CD4-positive, alpha-beta T cell treated with Interleukin-12 subunit alpha and Interleukin-12 subunit beta, for 1 hour (primary cell): ENCODE data around the gene PELI2.
"Not testable (repeated sequence)": the region's sequence is repeated elsewhere in the genome, so short reads cannot be mapped to it uniquely, and the experiment has no call there.

Experiments used
- DNase-seq: peaks from one replicate; pipeline ENCODE4 v3.0.0-alpha.2; 2020

PELI2 gene

DNA sequence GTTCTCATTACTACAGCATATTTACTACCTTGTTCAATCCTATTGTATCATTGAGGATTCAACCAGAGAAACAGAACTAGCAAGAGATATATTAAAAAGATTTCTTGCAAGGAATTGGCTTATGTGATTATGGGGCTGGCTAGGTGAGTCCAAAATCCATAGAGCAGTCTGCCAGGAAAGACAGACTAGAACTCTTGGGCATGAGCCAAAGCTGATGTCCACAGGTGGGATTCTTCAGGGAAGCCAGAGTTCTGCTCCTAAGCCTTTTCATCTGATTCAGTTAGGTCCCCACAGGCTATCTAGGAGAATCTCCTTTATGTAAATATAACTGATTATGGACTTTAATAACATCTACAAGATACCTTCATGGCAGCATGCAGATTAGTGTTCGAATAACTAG lies 26.0 kb downstream of the PELI2 start:
- no peak for DNase-seq

DNA sequence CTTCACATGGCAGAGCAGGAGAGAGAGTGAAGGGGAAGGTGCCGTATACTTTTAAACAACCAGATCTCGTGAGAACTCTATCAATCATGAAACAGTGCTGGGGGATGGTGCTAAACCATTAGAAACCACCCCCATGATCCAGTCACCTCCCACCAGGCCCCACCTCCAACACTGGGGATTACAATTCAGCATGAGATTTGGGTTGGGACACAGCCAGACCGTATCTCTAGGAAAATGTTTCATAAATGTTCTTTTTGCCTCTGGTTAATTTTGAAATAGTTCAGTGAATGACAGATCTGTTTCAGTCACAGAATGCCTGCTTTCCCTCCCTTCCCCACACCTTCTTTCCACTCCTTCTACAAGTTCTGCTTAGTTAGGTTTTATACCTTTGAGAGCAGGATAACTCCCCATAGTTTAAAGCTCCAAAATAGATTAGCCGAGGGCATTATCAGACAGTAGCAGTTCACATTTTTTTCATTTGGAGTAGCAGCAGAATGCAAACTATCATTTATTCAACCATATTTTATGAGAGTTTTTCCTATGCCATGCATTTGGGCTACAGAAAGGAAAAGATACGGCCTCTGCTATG lies 27.1 kb downstream of the PELI2 start:
- no peak for DNase-seq

DNA sequence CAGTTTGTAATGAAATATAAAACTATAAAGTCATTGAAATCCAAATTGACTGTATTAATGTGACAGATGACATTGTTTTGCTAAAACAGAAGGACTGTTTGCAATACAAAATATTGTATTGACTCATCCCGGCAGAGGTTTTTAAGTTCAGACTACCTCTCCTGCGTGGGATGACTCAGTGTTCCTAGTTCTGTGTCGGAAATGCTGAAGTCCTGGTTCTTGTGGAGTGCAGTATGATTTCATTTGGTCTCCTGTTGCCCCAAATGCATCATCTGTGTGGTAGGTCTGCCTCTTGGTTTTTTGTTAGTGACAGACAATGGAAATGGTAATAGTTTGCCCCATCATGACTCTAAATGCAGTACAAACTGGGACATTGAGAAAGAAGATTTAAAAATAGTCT lies 27.8 kb downstream of the PELI2 start:
- DNase-seq: no peak

DNA sequence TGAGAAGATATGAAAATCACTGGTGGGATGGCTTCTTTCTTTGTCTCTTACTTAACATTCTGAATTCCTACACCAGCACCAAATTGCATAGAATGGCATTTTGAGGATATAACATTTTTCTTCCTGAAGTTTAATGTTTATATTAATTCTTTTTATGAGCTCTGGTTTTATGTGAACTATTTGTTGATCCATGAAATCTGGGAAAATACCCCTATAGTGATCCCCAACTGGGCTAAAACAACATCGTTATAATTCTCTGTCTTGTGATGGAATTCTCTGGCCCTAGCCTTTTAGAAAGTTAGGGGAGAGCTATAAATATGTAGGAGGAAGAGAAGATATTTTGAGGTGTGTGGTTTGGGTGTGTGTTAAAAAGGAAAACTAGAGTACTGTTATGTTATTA lies 29.2 kb downstream of the PELI2 start:
- no peak for DNase-seq

DNA sequence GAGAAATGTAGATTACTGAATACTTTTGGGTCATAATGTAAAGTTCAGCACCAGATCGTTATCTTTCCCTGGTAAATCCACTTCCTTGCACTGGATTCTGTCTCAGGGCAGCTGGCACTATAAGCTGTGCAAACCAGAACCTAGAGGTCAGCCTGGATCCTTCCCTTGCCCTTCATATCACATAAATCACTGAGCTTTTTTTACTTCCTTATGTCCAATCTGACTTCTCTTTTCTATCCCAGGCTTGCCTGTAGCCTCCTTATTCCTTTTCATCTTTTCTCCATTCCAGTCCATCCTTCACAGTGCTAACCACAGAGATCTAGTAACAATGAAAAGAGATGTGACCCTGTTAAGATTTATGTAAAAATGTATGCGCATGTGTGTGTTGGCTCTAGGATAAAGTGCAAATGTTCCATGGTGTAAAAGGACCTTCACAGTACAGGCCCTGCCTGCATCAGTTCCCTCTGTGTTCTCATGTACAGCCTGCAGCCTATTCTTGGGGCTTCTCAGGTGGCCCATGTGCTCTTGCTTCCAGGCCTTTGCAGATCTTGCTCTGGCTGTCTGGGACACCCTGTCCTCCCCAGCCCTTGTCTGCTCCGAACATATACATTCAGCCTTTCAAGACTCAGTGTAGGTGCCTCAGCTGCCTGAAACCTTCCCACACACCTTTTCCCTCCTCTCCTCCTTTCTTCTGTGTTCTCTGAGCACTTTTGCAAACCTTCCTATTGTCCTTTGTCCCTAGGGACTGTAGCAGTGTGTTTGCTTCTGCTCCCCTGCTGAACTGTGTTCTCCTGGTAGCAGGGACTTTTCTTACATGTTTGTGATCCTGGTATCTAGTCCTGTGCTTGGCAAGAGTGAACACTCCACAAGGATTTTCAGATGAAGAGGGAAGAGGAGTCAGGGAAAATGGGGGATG lies 30.0 kb downstream of the PELI2 start:
- DNase-seq: no peak

DNA sequence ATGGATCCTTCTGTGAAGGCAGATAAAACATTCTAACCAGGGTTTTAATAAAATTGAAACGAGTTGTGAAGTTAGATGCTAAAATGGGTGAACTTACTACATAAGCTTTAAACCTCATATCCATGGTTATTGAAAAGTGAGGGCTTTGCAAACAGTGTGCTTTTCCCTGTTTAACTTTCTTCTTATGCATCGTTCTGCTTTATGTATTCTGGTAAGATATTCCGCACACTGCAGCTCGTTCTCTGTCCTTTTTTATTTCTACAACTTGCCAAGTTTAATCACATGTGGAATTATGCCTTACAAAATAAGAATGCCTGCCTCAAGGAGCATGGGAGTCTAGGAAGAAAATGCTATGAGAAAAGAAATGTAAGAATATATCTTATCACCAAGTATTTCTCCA lies 30.9 kb downstream of the PELI2 start:
- DNase-seq: no peak

DNA sequence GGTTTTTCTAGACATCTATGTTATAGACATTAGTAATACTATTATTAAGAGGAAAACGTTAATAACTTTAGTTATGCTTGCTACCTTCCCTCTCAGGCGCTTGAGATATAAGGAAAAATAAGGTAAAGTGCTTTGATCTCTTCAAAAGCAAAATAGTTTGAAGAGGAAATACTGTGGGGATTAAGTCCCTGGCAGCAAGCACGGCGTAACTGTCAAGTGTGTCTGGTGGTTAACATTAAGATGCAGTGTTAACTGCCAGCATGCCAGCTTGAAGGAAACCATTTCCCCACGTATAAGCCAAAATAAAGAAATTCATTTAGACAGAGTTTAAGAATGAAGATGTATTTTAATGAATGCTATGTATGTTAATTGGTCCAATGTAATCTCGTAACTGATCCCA lies 31.8 kb downstream of the PELI2 start:
- no peak for DNase-seq

DNA sequence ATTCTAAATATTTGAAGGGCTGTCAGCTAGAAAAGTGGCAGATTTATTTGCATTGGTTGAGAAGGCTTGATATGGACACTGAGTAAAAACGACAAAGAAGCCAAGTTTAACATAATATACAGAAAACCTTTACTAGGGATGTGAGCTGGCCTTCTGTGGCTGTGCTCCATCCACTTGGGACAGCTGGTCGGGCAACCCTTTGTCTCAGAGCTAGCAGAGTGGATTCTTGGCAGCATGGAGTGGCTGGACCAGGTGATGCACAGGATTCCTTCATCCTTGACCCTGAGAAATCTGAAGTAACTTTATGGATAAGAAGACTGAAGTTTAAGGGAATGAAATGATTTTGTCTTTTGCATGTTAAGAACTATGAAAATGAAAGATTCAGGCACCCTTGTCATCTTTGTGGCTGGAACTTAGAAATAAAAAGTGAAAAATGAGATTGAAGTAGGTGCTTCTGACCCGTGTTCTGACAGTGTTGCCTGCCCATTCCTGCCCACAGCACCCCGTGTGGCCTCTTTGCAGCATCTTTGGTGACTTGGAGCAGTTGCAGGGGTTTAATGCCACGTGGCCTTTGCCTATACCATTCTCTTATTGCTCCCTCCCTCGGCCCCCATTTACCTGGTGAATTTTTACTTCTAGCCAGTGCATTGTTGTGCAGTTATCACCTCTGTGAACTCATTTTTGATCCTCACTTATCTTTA lies 32.6 kb downstream of the PELI2 start:
- DNase-seq: no peak

DNA sequence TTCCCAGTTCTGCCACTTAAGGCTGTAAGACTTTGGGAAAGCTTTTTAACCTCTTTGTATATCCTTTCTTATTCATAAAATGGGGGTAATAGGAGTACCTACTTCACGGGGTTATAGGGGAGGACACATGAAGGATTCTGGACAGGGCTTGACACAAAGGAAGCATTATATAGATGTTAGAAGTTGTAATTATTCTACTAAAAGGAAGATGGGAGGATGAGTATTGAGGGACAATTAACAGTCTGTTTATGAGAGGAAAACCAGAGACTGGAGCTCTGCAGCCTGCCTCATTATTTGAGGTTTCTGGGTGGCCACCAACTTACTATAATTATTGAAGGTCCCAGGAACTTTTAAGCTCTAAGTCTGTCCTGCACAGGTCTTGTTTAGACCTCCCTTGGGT lies 34.0 kb downstream of the PELI2 start:
- DNase-seq: no peak

DNA sequence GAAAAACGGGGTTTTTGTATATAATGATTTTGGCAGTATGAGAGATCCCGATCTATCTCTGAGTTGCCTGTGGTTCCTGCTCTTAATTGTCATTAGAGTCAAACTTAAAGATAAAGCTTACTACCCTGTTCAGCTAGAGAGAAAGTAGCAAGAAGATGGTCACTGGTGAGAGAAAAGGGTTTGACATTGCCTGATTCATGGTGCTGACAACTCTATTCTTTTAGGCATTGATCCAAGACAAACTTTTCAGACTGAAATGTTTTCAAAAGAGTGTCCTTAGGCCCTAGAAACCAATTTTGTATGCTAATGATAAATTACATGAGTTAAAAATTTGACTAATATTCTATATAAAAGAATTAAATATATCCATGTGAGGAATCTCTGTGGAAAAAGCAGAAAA lies 35.1 kb downstream of the PELI2 start:
- no peak for DNase-seq

DNA sequence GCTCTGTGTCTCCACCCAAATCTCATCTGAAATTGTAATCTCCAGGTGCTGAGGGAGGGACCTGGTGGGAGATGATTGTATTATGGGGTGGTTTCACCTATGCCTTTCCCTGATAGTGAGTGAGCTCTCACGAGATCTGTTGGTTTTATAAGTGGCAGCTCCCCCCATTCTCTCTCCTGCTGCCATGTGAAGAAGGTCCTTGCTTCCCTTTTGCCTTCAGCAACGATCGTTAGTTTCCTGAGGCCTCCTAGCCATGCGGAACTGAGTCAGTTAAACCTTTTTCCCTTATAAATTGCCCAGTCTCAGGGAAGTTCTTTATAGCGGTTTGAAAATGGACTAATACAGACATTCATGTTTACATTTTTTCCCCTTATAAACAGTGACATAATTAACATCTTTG lies 36.1 kb downstream of the PELI2 start:
- DNase-seq: no peak

DNA sequence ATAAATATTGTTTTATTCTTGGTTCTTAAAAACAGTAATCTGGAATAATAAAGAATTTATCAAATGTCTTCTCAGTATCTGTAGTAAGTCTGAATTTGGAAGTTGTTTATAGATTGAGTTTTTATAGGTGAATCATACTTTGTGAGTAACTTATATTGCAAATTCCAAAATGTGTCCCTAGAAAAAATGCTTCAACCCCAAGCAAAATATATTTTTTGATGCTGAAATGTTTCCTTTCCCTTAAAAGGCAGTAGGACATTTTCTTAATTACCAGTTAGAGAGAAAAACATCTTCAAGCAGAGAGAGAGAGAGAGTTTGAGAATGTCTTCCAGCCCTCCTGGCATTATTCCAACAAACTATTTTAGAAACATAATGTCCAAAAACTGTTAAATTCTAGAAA lies 37.9 kb downstream of the PELI2 start:
- no peak for DNase-seq

DNA sequence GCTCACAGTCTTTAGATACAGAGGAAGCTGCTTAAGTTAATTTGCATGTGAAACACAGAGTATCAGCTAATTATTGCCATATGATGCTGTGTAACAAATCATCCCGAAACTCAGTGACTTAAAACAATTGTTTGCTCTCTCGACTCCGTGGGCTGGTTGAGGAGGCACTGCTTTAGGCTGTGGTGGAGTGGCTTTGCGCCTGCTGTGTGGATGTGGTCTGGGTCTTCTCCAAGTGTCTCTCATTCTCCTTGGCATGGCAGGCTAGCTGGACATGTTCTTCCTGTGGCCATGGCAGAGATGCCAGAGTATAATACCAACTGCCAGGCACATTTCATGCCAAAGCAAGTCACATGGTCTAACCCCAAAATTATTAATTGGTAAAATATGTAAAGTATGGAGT lies 40.9 kb downstream of the PELI2 start:
- no peak for DNase-seq

DNA sequence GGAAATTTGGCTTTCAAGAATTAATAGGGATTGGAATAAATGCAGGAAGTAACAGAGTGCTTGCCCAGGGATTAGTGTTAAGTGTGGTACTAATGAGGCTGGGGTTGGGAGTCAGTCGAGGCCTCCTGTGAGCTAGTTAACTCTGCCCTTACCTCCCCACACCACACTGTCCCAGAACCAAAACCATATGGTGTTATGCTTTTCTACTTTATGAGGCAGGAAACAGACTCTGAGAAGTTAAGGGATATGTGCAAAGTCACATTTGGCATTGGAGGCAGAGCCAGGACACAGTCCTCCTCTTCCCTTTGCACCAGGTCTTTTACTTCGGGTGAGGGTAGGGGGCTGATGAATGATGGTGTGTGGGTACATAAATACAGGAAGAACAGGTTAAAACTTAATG lies 41.9 kb downstream of the PELI2 start:
- no peak for DNase-seq

DNA sequence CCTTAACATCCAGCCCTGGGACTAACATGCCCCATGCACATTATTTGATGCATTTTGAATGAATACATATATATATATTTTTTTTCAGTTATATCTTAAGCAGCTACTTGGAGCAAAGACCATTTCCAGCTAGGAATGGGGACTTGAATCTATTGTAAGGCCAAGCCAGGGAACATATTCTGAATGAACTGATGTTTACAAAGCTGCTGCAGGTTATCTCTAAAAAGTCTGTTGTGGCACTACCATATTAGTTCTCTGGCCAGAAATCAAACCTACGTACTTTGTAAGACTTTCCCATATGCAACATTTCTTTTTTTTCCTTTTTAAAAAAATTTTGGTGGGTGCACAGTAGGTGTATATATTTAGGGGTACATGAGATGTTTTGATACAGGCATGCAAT lies 43.4 kb downstream of the PELI2 start:
- no peak for DNase-seq

DNA sequence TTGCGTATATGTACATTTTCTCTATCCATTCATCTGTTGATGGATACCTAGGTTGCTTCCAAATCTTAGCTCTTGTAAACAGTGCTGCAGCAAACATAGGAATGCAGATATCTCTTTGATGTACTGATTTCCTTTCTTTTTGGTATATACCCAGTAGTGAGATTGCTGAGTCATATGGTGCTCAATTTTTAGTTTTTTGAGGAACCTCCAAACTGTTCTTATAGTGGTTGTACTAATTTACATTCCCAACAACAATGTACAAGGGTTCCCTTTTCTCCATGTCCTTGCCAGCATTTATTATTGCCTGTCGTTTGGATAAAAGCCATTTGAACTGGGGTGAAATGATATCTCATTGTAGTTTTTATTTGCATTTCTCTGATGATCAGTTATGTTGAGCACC lies 44.3 kb downstream of the PELI2 start:
- DNase-seq: no peak

DNA sequence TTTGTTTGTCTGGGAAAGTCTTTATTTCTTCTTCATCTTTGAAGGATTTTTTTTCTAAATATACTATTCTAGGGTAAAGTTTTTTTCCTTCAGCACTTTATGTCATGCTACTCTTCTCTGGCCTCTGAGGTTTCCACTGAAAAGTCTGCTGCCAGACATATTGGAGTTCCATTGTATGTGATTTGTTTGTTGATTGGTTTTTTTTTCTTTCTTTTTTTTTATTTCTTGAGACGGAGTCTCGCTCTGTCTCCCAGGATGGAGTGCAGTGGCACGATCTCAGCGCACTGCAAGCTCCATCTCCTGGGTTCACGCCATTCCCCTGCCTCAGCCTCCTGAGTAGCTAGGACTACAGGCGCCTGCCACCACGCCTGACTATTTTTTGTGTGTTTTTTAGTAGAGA lies 48.4 kb downstream of the PELI2 start:
- DNase-seq: not testable (repeated sequence)

DNA sequence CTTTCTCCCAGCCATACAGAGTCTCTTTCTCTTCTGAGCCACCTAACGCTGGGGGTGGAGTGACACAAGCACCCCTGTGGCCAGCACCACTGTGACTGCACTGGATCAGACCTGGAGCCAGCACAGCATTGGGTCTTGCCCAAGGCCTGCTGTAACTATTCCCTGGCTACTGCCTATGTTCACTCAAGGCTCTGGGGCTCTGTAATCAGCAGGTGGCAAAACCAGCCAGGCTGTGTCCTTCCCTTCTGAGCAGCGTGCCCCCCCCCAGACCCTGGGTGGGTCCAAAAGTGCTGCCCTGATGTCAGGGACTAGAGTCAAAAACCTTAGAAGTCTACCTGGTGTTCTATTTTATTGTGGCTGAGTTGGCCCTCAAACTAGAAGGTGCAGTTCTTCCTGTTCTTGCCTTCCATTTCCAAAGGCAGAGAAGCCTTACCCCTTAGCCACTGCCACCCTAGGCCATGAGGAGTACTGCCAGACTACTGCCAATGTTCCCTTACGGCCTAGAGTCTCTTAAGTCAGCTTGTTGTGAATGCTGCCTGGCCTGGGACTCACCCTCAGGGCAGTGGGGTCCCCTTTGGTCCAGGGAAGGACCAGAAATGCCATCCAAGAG lies 49.9 kb downstream of the PELI2 start:
- no peak for DNase-seq

DNA sequence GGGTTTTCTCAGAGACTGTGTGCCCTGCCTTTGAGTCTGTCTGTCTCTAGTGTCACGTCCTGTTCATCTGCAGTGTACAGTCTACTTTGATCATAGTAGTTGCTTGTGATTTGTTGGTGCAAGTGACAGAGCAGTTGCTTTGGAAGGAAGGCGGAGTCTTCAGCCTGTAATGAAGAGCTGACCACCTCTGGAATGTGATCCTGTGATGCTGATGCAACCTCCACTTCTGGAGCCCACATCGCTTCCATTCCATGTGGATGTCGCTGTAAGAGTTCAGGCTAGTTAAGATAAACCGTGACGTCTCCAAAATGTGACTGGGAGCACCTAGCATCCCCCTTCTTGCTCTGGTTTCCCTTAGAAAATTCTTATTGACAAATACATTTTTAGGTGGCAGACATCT lies 51.8 kb downstream of the PELI2 start:
- DNase-seq: no peak

DNA sequence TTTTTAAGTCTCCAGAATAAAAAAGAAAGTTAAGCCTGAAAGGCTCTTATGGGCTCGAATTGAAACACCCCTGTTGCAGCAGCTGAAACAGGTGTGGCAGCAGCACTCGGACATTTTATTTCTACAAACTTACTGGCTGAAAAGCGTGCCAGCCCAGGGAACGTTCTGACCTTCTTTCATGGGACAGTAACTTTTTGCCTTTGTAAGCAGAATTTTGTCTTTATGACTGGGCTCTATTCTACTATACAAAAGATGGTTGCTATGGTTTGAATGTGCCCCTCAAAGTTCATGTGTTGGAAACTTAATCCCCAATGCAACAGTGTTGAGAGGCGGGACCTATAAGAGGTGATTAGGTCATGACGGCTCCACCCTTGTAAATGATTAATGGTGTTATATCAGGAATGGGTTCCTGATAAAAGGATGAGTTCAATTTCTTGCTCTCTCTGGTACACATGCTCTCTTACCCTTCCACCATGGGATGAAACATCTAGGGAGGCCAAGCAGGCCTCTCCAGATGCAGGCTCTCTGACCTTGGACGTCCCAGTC lies 52.7 kb downstream of the PELI2 start:
- no peak for DNase-seq

DNA sequence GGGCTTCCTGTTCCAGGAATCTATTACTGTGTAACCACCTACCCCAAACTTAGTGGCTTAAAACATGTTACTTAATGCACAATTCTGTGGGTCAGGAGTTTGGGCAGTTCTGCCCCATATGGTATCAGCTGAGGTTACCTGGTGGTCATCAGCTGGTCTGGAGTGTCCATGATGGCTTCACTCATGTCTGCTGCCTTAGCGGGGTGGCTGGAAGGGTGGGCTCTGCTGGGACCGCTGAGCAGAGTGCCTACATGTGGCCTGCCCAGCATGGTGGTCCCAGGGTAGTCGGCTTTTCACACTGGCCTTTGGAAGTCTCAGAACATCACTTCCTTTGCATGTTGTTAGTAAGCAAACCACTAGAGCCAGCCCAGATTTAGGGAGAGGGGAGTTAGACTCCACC lies 53.9 kb downstream of the PELI2 start:
- DNase-seq: no peak

DNA sequence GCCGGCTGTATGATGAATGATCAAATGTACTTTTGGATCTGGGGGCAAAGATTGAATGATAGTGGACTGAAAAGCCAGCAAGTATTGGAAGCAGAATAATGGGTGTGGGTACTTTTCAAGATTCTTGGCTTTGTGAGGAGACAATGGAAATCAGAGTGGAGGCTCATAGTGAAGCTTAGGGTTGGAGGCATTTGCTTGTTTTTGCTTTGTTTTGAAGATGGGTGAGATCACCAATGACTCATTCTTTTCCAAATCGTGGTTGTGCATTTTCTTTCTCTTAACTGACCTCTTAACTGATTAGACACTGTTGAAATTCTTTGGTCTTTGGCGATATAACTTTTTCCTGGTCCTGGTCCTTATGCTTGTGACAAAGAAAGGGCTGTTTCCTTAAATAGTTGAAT lies 54.4 kb downstream of the PELI2 start:
- no peak for DNase-seq

DNA sequence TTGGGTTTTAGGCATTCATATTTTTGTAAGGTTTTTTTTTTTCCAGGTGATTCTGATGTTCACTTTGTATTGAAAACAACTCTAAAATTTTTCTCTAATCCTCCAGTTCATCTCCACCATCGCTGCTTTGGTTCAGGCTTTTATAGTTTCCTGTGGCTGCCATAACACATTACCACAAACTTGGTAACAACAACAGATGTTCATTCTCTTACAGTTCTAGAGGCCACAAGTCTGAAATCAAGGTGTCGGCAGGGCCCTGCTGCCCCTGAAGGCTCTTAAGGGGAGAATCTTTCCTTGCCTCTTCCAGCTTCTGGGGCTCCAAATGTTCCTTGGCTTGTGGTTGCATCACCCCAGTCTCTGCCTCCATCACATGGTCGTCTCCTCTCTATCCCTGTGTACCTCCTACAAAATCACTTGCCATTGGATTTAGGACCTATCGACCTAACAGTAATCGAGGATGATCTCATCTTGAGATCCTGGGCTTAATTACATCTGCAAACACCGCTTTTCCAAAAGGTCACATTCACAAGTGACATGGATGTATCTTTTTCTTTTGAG lies 55.2 kb downstream of the PELI2 start:
- DNase-seq: no peak
